ENCODE data around the gene APOA5. TPM values are rescaled to one million over a fixed set of nuclear protein-coding genes. Genes with fewer than 3 reads are reported as not detected.

APOA5 gene
- total RNA-seq, 1 experiment from 2014 or later, result not detected

- peak within 1 kb of the TSS; percentile 97 for H2AFZ ChIP-seq (ENCODE audit: low read length)
- ChIA-PET POLR2A (ENCODE audit: unreplicated experiment) (interaction anchor here (0.6 to 2.0 kb wide), 4 partner anchors 48 to 392 kb away, joined by 3 to 8 read pairs (median 6); no protein-coding TSS in a partner anchor), CTCF (interaction anchor here (0.6 to 2.6 kb wide), 3 partner anchors 40 to 318 kb away, joined by 4 to 16 read pairs (median 6); partner anchors contain the start of gene APOA1)
- no peaks in the 10 kb centered on the region for H3K9me2 ChIP-seq (replicated peaks; ENCODE audit: low read length)
- no peaks in the 10 kb centered on the region for H3K27me3 ChIP-seq (ENCODE audit: low read length)
- H3K27ac ChIP-seq (ENCODE audit: low read length), result peak within 1 kb of the TSS; percentile 11; the same call in 1 of the 2 replicates
- BruUV-seq (replicated peaks), result TSS peak; percentile 97
- H3K9me3 ChIP-seq (ENCODE audit: low read length), result no peaks in the 10 kb centered on the region
- TF ChIP-seq, protein P1, sequence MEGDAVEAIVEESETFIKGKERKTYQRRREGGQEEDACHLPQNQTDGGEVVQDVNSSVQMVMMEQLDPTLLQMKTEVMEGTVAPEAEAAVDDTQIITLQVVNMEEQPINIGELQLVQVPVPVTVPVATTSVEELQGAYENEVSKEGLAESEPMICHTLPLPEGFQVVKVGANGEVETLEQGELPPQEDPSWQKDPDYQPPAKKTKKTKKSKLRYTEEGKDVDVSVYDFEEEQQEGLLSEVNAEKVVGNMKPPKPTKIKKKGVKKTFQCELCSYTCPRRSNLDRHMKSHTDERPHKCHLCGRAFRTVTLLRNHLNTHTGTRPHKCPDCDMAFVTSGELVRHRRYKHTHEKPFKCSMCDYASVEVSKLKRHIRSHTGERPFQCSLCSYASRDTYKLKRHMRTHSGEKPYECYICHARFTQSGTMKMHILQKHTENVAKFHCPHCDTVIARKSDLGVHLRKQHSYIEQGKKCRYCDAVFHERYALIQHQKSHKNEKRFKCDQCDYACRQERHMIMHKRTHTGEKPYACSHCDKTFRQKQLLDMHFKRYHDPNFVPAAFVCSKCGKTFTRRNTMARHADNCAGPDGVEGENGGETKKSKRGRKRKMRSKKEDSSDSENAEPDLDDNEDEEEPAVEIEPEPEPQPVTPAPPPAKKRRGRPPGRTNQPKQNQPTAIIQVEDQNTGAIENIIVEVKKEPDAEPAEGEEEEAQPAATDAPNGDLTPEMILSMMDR (conservative IDR thresholded peaks at IDR 0.05; ENCODE audit: low read depth, low read length), result no peak
- DNase-seq, result peak; percentile 64
- no peaks in the 10 kb centered on the region for H3F3A ChIP-seq (ENCODE audit: low read length, unreplicated experiment)
- H3K9ac ChIP-seq (ENCODE audit: low read length), result peak within 1 kb of the TSS; percentile 92
- H3K36me3 ChIP-seq (ENCODE audit: low read depth, low read length), result peaks cover 37% of the 10 kb centered on the region
- peaks cover 26% of the 10 kb centered on the region for H3K79me2 ChIP-seq (ENCODE audit: low read length)
- peak; percentile 81 for ATAC-seq
- no peaks in the 10 kb centered on the region; the same call in 1 of the 2 replicates for H4K20me1 ChIP-seq (ENCODE audit: low read length)
- H3K4me1 ChIP-seq (ENCODE audit: insufficient read depth, low read length), result peaks cover 37% of the 10 kb centered on the region
- H3K4me2 ChIP-seq (ENCODE audit: low read length), result peak within 1 kb of the TSS; percentile 94
- intact Hi-C loops (cut with micrococcal nuclease), result loop anchor here (1.0 to 2.0 kb wide), 2 partner anchors 15 to 47 kb away; no protein-coding TSS in a partner anchor
- H3K4me3 ChIP-seq (ENCODE audit: low read length), result peak within 1 kb of the TSS; percentile 83
Observed at GRCh38 chr11:116787786-116788486, 3.7 kb downstream of the APOA5 start, which contains the start of gene ZPR1. Gene ZPR1, minus strand, starts transcription at chr11:116788023. Its CDS starts 33 bp downstream, at chr11:116787990.

DNA sequence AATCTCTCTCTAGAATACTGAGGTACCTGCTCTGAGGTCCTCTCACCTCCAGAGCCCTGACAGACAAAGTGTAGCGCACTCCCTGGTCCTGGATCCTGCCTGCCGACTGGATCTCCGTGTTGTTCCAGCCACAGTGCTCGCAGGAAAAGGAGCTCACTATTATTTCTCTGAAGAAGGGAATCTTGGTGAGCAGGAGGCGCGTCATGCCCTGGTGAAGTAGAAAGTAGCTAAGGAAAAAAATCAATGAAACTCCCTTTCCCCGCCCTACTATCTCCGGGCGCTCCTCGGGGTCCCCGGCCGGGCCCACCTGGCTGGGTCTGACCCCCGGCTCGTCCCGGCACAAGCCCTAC is 4.3 kb downstream of the APOA5 start:
- Histone ChIP-seq H3K9ac (ENCODE audit: low read length) (peak overlapping the region; percentile 92), H3K79me2 (ENCODE audit: low read length) (peaks cover 28% of the 10 kb centered on the region), H3K9me3 (ENCODE audit: low read length) (no peaks in the 10 kb centered on the region), H3K4me3 (ENCODE audit: low read length) (peak overlapping the region; percentile 83), H4K20me1 (ENCODE audit: low read length) (no peaks in the 10 kb centered on the region; the same call in 1 of the 2 replicates), H3K27me3 (ENCODE audit: low read length) (no peaks in the 10 kb centered on the region), H3F3A (ENCODE audit: low read length, unreplicated experiment) (no peaks in the 10 kb centered on the region), H3K9me2 (replicated peaks; ENCODE audit: low read length) (no peaks in the 10 kb centered on the region), H2AFZ (ENCODE audit: low read length) (peak overlapping the region; percentile 97), H3K27ac (ENCODE audit: low read length) (no peak overlapping the region; the same call in 1 of the 2 replicates), H3K4me1 (ENCODE audit: insufficient read depth, low read length) (peaks cover 37% of the 10 kb centered on the region), H3K4me2 (ENCODE audit: low read length) (peak overlapping the region; percentile 94), H3K36me3 (ENCODE audit: low read depth, low read length) (peaks cover 41% of the 10 kb centered on the region)
- intact Hi-C loops (cut with micrococcal nuclease), result no loop called here
- no peak for TF ChIP-seq EZH2 (IDR thresholded peaks at IDR 0.05; ENCODE audit: low read length, unreplicated experiment)
- TF ChIP-seq, protein P1 (conservative IDR thresholded peaks at IDR 0.05; ENCODE audit: low read depth, low read length), result no peak
- TF ChIP-seq EZH2phosphoT487 (IDR thresholded peaks at IDR 0.05; ENCODE audit: borderline replicate concordance, low read length), result no peak
- no TSS peak for BruUV-seq (replicated peaks)
- CTCF ChIA-PET, result interaction anchor here (0.6 to 2.6 kb wide), 3 partner anchors 41 to 319 kb away, joined by 4 to 16 read pairs (median 6); partner anchors contain the start of gene APOA1
- peak; percentile 23 for DNase-seq
- POLR2A ChIA-PET (ENCODE audit: unreplicated experiment), result interaction anchor here (2.0 kb wide), 1 partner anchor 48 kb away, joined by 7 read pairs; no protein-coding TSS in a partner anchor
- peak; percentile 16 for ATAC-seq

All from PC-3 (cell line).